Prostate gland (tissue), 2 donors: Measurements from ENCODE around the gene LGALS9.
"Not testable (repeated sequence)": the region's sequence is repeated elsewhere in the genome, so short reads cannot be mapped to it uniquely, and the experiment has no call there.

Experiments used
- POLR2A ChIP-seq: fragments of 450-650 bp; IDR thresholded peaks from one replicate; pipeline ENCODE4 v1.6.1; 2016; ENCODE audit warnings: antibody characterized with exemption, mild to moderate bottlenecking
- TF ChIP-seq, protein P1 (sequence below), 4 experiments: fragments of 200-600 bp in 2 of 4; fragments of 450-650 bp in 2 of 4; sonication (generic) in 2 of 4; IDR thresholded peaks; 1 replicate in 3 of 4; 2 replicates in 1 of 4; pipeline ENCODE4 v1.5.1; 2016 to 2019; ENCODE audit warnings: antibody characterized with exemption in 4 of 4, mild to moderate bottlenecking in 2 of 4, moderate library complexity in 2 of 4

- TF ChIP-seq, protein P1, sequence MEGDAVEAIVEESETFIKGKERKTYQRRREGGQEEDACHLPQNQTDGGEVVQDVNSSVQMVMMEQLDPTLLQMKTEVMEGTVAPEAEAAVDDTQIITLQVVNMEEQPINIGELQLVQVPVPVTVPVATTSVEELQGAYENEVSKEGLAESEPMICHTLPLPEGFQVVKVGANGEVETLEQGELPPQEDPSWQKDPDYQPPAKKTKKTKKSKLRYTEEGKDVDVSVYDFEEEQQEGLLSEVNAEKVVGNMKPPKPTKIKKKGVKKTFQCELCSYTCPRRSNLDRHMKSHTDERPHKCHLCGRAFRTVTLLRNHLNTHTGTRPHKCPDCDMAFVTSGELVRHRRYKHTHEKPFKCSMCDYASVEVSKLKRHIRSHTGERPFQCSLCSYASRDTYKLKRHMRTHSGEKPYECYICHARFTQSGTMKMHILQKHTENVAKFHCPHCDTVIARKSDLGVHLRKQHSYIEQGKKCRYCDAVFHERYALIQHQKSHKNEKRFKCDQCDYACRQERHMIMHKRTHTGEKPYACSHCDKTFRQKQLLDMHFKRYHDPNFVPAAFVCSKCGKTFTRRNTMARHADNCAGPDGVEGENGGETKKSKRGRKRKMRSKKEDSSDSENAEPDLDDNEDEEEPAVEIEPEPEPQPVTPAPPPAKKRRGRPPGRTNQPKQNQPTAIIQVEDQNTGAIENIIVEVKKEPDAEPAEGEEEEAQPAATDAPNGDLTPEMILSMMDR (IDR thresholded peaks at IDR 0.05), result not testable (repeated sequence)
- TF ChIP-seq POLR2A, result not testable (repeated sequence)
These were observed 6.8 kb downstream of the LGALS9 start for GRCh38 chr17:27637818-27638217.
